NCI-H1694 (cell line): Measurements from ENCODE around the gene NELL1.

Source experiments
- DNase-seq: peaks from one replicate; lab custom pipeline; 2025; lab: John Stamatoyannopoulos, UW

The NELL1 gene

DNA sequence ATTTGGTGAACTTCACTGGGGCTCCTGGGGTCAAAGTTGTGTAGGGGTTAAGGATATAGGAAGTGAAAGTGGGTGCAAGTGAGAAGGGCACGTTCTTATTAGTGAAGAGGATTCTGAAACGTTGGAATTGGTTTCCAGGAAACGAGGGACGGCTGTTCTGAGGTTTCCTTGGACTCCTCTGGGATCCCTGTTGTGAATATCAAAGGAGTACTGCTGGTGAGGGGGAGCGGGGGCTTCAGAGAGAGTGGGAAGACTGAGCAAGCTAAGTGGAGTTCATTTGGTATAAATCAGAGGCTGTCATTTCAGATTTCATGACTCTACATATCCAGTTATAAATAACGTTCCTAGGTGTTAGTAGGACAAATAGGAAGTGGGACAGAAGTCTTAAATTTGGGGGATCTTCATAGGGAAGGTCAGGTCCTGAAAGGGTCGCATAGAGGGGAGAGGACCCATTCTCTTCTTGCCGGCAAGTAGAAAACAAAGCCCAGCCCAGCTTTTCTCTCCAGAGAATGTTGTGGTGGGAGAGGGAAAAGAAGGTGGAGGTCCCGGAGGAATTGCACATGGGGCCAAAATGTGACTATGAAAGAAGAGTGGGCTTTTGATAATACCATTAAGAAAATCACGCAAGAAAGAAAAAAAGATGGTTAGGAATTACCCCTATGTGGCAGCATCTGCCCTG lies 1.1 kb upstream of the NELL1 start:
- no peak for DNase-seq

DNA sequence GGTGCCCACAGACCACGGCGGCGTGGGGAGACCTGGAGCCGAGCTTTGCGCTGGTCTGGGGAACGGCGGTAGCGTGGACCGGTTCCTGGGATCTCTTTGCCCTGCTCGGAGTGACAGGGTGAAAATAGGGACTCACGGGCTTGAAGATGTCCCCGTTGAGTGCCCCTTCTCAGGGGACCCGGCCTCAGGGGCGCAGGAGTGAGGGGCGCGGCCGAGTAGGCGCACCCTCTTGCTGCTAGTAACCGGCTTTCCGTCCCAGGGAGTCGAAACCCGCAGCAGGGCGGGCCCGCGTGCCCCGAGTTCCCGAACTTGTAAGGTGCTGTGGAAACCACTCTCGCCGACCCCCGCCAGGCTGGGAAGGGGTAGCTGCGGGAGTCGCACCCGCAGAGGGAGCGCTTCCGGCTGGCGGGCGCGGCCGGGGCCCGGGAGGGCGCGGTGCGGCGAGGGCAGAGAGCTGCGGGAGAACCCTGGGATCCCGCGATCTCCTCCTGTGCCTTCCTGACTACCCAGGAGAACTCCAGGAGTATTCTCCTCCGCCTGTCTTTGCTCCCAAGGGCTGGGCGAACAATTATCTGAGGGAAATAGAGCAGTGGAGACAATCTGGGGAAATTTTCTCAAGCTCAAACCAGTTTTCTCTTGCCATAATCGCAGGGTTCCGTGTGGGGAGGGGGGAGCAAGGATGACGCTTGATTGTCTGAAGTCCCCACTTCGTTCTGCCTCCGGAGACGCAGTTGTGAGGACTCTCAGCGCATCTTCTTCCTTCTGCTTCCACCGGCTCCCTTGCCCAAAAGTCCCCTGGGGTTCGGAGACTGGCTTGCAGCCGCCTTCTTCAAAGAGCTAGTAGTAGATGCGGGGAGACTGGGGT lies 666 bp downstream of the NELL1 start:
- DNase-seq = no peak

DNA sequence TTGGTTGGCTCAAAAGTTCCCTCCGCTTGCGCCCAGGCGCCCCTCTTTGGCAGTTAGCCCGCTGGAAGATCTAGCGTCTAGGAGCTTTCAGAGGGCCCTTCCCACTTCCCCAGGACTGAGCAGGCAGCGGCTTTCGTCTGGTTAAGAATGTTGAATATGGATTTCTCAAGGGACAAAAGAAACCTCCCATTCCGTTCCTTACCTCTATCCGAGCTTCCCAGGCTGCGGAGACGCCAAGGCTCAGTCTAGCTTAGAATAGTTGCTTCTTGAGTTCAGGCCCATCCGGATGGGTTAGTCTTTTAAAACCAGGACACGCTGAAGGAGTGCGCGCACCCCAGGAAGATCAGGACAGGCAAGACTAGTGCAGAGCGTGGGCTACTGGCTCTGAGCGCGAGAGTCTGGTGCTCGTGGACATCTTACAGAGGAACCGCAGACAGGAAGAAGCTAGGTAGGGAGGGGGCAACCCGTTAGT lies 1.6 kb downstream of the NELL1 start:
- no peak for DNase-seq

- DNase-seq = peak; percentile 50
Observed at GRCh38 chr11:20671856-20672546, 2.6 kb downstream of the NELL1 start.

- no peak for DNase-seq
Observed at GRCh38 chr11:20672575-20672974, 3.2 kb downstream of the NELL1 start.

DNA sequence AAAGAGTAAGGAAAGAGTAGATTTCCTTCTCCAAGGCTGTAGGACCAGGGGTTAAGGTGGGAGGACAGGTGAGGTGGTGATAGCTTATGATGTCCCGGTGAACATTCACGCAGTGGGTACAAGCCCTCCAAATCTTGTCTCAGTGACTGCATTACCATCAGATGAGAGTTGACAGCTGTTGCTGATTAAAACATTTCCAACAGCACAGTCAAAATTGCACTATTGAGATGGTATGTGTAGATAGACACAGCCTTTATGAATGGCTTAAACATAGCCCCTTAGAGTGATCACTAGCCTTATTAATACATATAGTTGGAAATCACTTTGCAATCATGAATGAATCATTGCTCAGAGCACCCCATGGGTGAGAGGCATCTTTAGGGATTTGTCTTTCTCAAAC lies 7.3 kb downstream of the NELL1 start:
- DNase-seq = no peak

DNA sequence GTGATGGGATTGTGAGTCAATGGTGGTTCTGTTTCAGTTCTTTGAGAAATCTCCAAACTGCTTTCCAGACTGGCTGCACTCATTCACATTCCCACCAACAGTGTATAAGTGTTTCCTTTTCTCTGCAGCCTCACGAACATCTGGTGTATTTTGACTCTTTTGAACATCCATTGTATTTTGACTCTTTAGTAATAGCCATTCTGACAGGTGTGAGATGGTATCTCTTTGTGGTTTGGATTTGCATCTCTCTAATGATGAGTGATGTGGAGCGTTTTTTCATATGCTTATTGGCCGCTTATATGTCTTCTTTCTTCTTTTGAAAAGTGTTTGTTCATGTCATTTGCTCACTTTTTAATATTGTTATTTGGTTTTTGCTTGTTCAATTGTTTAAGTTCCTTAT lies 19.4 kb downstream of the NELL1 start:
- DNase-seq = no peak

DNA sequence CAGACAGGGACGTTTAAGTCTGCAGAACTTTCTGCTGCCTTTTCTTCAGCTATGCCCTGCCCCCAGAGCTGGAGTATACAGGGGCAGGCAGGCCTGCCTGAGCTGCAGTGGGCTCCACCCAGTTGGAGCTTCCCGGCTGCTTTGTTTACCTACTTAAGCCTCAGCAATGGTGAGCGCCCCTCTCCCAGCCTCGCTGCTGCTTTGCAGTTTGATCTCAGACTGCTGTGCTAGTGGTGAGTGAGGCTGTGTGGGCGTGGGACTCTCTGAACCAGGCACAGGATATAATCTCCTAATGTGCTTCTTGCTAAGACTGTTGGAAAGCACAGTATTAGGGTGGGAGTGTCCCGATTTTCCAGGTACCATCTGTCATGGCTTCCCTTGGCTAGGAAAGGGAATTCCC lies 38.5 kb downstream of the NELL1 start:
- DNase-seq = no peak

- no peak for DNase-seq
Observed at GRCh38 chr11:20712912-20713311, 43.5 kb downstream of the NELL1 start.

DNA sequence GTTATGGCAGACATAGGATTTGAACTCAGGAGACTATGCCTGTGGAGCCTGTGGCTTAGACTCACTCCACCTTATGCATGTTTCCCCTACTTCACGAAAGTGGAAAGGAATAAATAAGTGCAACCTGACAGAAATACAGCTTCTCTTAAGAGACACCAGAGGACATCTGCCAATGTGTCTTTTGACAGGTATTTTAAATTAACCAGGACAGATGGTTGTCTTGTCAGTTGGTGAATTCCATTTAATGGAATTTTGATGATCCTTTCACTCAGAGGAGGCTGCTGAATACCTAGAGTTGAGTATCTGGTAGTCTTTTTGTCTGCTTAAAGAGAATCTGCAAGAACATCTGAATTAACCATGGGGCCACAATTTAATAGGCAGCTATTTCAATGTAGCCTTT lies 46.1 kb downstream of the NELL1 start:
- DNase-seq = no peak

DNA sequence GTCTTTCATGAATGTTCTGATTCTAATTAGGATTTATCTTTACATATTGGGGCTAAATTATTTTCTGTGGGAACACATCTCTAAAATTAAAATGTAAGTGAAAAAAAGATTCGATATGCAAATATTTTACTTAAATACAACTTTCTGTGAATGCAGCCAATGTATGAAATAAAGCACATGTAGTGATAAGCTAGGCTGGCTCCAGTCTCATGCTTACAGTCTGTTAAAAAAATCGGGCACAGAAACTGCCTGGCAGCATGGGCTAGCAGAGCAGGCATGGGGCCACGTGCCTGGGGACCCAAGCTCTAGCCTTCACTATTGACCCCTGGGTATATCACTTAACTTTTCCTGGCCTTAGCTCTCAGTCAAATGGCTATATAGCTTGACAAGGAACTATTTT lies 46.5 kb downstream of the NELL1 start:
- DNase-seq = no peak

GRCh38 chr11:20719821-20720220 lies 50.4 kb downstream of the NELL1 start:
- DNase-seq = no peak

DNA sequence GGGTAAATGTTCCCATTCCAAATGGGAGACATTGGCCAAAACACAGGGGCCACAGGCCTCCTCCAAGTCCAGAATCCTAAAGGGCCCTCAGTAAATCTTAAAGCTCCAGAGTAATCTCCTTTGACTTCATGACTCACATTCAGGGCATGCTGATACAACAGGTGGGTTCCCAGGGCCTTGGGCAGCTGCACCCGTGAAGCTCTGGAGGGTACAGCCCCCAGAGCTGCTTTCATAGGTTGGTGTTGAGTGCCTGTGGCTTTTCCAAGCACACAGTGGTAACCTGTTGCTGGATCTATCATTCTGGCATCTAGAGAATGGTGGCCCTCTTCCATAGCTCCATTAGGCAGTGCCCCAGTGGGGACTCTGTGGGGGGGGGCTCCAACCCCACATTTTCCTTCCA lies 54.0 kb downstream of the NELL1 start:
- DNase-seq = no peak

DNA sequence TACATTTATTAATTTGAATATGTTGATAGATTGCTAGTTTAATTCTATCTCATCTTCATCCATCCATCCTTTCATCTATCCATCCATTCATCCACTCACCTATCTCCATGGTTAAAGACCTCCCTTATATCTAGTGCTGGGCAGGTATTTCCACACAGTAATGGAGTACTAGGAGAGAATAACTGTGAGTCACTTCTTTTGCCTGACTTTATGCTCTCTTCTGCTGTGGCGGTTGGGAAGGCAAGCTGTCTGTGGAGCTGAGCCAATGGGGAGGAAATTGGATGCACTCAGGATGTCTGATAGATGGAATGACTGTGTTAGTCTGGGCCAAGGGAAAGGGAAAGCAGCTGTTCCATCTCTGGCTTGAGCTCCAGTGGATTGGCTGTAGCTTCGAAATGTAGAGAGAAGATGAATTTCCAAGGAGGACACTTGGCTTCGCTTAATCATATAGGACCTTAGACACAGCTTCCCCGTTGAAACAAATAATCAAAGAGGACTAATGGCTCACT lies 60.3 kb downstream of the NELL1 start:
- DNase-seq = peak; percentile 48

DNA sequence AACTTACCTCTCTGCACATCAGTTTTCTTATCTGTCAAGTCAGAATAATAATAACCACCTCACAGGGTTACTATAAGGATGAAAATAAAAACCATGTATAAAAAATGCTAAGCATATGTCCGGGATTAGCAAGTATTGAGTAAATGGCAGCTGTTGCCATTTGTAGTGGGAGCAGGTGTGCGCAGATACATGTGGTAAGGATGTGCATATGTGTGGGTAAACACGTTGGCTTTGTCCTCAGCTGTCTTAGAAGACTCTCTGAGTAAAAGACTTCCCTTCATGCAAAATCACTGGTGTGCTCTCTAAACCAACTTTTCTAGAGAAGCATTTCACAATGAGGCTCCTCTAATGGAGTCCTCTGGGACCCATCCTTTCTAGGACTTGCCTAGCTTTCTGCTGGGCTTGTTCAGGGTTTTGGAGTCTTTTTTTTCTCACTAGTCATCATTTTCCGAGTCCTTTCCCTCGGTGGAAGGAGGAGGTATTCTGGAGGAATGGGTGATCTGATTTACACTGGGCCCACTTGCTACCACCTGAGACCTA lies 62.4 kb downstream of the NELL1 start:
- no peak for DNase-seq

GRCh38 chr11:20739107-20739506 lies 69.7 kb downstream of the NELL1 start:
- no peak for DNase-seq

- no peak for DNase-seq
Observed at GRCh38 chr11:20739577-20739976, 70.2 kb downstream of the NELL1 start.

DNA sequence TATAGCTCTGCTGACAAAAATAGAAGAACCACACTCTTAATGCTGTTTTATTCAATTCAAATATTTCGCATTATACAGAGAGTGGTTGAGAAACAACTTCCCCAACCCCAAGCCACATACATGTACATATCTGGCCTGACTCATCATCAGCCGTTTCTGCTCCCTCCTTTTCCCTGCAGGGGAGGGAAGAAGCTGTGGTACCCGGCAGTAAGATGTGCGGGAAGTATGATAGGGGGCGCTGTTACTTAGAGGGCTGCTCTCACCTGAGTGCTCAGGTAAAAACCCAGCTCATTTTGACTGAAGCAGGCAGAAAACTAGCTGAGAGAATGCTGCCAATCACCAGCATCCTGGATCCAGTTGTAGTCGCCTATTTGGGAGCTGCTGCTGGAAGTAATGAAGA lies 85.5 kb downstream of the NELL1 start:
- DNase-seq = no peak

DNA sequence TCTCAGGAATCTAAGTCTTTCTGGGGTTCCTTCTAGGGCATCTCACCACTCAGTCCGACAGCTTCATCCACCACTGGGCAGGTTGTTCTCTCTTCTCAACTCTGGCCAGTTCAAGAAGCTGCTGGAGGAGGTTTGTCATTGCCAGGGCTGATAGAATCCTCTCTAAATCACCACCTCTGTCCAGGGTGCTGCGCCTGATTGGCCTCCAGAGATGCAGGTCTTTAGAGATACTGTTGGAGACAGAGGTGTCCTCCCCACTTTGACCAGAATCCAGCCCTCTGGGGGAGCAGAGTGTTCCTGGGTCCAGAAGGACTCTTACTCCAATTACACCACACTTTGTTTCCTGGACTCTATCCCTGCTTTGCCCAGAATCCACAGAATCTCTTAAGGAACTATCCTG lies 90.2 kb downstream of the NELL1 start:
- DNase-seq = no peak

- no peak for DNase-seq
Observed at GRCh38 chr11:20760811-20761210, 91.4 kb downstream of the NELL1 start.

DNA sequence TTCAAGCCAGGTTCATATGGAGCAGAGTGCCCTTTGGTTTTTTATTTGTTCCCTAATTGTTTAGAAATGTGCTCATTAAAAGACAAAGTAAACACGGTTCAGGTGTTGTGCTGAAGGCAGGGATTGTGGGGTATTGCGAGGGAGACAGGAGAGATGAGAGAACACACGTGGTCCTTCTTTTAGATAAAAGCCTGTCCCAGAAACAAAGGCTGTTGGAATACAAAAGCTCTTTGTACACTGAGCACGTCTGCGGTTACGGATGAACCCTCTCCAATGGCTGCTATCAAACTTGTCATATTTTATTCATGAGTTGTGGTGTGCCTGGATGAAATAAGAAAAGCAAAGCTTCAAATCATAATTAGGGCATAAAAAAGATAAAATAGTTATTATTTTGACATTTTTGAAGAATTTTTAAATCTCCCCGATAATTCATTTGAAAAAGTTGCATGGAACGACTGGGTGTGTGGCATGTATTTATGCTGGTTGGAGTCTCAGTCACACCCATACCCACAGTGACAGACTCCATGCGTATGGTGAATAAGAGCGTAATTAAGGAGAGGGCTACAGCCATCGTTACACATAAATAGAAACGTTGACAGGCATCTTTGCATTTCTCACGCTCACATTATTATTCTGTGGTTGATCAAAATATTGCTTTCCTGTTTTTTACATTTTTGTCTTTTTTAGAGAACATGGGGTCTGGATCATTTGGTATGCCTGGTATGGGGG lies 92.9 kb downstream of the NELL1 start:
- no peak for DNase-seq

GRCh38 chr11:20762980-20763379 lies 93.6 kb downstream of the NELL1 start:
- no peak for DNase-seq
